Measurements from ENCODE around the gene TYMP. TPM values are rescaled to one million over a fixed set of nuclear protein-coding genes. Genes with fewer than 3 reads are reported as not detected.
"Not testable (repeated sequence)": the region's sequence is repeated elsewhere in the genome, so short reads cannot be mapped to it uniquely, and the experiment has no call there.

TYMP gene
- total RNA-seq, 2 experiments from 2014 or later = 75.7 to 76.8 TPM

- Mint-ChIP-seq H3K36me3 (peaks cover 16% of the 10 kb centered on the region), H3K9me3 (peaks cover 3% of the 10 kb centered on the region), H3K4me3 (no peak overlapping the region), H3K27ac (no peak overlapping the region), H3K27me3 (peaks cover 16% of the 10 kb centered on the region), H3K4me1 (peaks cover 51% of the 10 kb centered on the region)
- DNase-seq = no peak
Measured at GRCh38 chr22:50535113-50535512, 5.3 kb upstream of the TYMP start.

GRCh38 chr22:50533856-50534711 is 4.3 kb upstream of the TYMP start:
- peaks cover 16% of the 10 kb centered on the region for H3K27me3 Mint-ChIP-seq
- DNase-seq, H3K9me3 Mint-ChIP-seq: not testable (repeated sequence)
- peaks cover 17% of the 10 kb centered on the region for H3K36me3 Mint-ChIP-seq
- H3K4me3 Mint-ChIP-seq = peak overlapping the region; percentile 95
- peak overlapping the region; percentile 99 for H3K27ac Mint-ChIP-seq
- peaks cover 42% of the 10 kb centered on the region for H3K4me1 Mint-ChIP-seq

- Mint-ChIP-seq H3K27me3 (peaks cover 16% of the 10 kb centered on the region), H3K36me3 (peaks cover 23% of the 10 kb centered on the region), H3K9me3 (peaks cover 3% of the 10 kb centered on the region), H3K4me3 (peak overlapping the region; percentile 95), H3K27ac (peak overlapping the region; percentile 99), H3K4me1 (peaks cover 45% of the 10 kb centered on the region)
- no peak for DNase-seq
Measured at GRCh38 chr22:50532824-50533796, 3.3 kb upstream of the TYMP start.

GRCh38 chr22:50531962-50532674 is 2.3 kb upstream of the TYMP start:
- peaks cover 16% of the 10 kb centered on the region for H3K27me3 Mint-ChIP-seq
- no peak for DNase-seq
- H3K4me3 Mint-ChIP-seq = peak overlapping the region; percentile 95
- H3K36me3 Mint-ChIP-seq = peaks cover 29% of the 10 kb centered on the region
- H3K4me1 Mint-ChIP-seq = peaks cover 50% of the 10 kb centered on the region
- peak overlapping the region; percentile 99 for H3K27ac Mint-ChIP-seq
- H3K9me3 Mint-ChIP-seq = no peaks in the 10 kb centered on the region

- no peaks in the 10 kb centered on the region for H3K9me3 Mint-ChIP-seq
Measured at GRCh38 chr22:50531546-50531961, 1.7 kb upstream of the TYMP start.

GRCh38 chr22:50530877-50531545 is 1.2 kb upstream of the TYMP start:
- Mint-ChIP-seq H3K9me3 (no peaks in the 10 kb centered on the region), H3K27ac (peak overlapping the region; percentile 99), H3K4me1 (peaks cover 47% of the 10 kb centered on the region), H3K4me3 (peak overlapping the region; percentile 95), H3K27me3 (peaks cover 16% of the 10 kb centered on the region), H3K36me3 (peaks cover 31% of the 10 kb centered on the region)
- DNase-seq = peak; percentile 88

More at GRCh38 chr22:50531546-50531961, 1.7 kb upstream of the TYMP start:
- peak; percentile 84 for DNase-seq
- H3K27ac Mint-ChIP-seq = peak overlapping the region; percentile 99
- peaks cover 51% of the 10 kb centered on the region for H3K4me1 Mint-ChIP-seq
- peaks cover 16% of the 10 kb centered on the region for H3K27me3 Mint-ChIP-seq
- H3K36me3 Mint-ChIP-seq = peaks cover 31% of the 10 kb centered on the region
- H3K4me3 Mint-ChIP-seq = peak overlapping the region; percentile 95

GRCh38 chr22:50530580-50530876 is 716 bp upstream of the TYMP start:
- peak overlapping the region; percentile 99 for H3K27ac Mint-ChIP-seq
- no peak for DNase-seq
- no peaks in the 10 kb centered on the region for H3K9me3 Mint-ChIP-seq
- H3K4me3 Mint-ChIP-seq = peak overlapping the region; percentile 95
- H3K4me1 Mint-ChIP-seq = peaks cover 47% of the 10 kb centered on the region
- peaks cover 31% of the 10 kb centered on the region for H3K36me3 Mint-ChIP-seq
- H3K27me3 Mint-ChIP-seq = peaks cover 16% of the 10 kb centered on the region

- Mint-ChIP-seq H3K27ac (peak overlapping the region; percentile 90), H3K9me3 (no peaks in the 10 kb centered on the region), H3K27me3 (peaks cover 21% of the 10 kb centered on the region), H3K4me1 (peaks cover 48% of the 10 kb centered on the region), H3K4me3 (peak overlapping the region; percentile 85), H3K36me3 (peaks cover 36% of the 10 kb centered on the region)
- no peak for DNase-seq
Measured at GRCh38 chr22:50529416-50529896, 356 bp downstream of the TYMP start.

GRCh38 chr22:50528682-50529415 is 963 bp downstream of the TYMP start:
- peaks cover 24% of the 10 kb centered on the region for H3K27me3 Mint-ChIP-seq
- H3K4me1 Mint-ChIP-seq = peaks cover 46% of the 10 kb centered on the region
- no peak for DNase-seq
- no peaks in the 10 kb centered on the region for H3K9me3 Mint-ChIP-seq
- peaks cover 40% of the 10 kb centered on the region for H3K36me3 Mint-ChIP-seq
- H3K4me3 Mint-ChIP-seq = peak overlapping the region; percentile 85
- peak overlapping the region; percentile 90 for H3K27ac Mint-ChIP-seq

GRCh38 chr22:50527921-50528681 is 1.7 kb downstream of the TYMP start:
- Mint-ChIP-seq H3K4me1 (peaks cover 42% of the 10 kb centered on the region), H3K4me3 (peak overlapping the region; percentile 85), H3K36me3 (peaks cover 42% of the 10 kb centered on the region), H3K9me3 (no peaks in the 10 kb centered on the region), H3K27me3 (peaks cover 22% of the 10 kb centered on the region), H3K27ac (peak overlapping the region; percentile 90)
- no peak for DNase-seq

GRCh38 chr22:50526834-50527801 is 2.7 kb downstream of the TYMP start:
- DNase-seq = peak; percentile 63
- Mint-ChIP-seq H3K4me3 (peak overlapping the region; percentile 85), H3K9me3 (no peaks in the 10 kb centered on the region), H3K27me3 (peaks cover 17% of the 10 kb centered on the region), H3K36me3 (peaks cover 40% of the 10 kb centered on the region), H3K27ac (peak overlapping the region; percentile 90), H3K4me1 (peaks cover 35% of the 10 kb centered on the region)
